Kidney epithelial cell (primary cell): ENCODE results near the gene VPS50. TPM values are rescaled to one million over a fixed set of nuclear protein-coding genes. Genes with fewer than 3 reads are reported as not detected.

Source experiments
- DNase-seq: peaks from one replicate; pipeline ENCODE4 v3.0.0-alpha.2; 2010; ENCODE audit warnings: low read depth
- H3K27me3 ChIP-seq: 2 replicates; pipeline ENCODE4 v1.6.0; 2011; ENCODE audit warnings: low read length; ENCODE audit not compliant: control insufficient read depth, insufficient read depth
- H3K36me3 ChIP-seq: 2 replicates; pipeline ENCODE4 v1.5.1; 2011; ENCODE audit warnings: low read length; ENCODE audit not compliant: control insufficient read depth, insufficient read depth
- H3K4me3 ChIP-seq: 2 replicates; pipeline ENCODE4 v1.5.1; 2011; ENCODE audit warnings: low read depth, mild to moderate bottlenecking, control low read depth, low read length
- CTCF ChIP-seq: IDR thresholded peaks from 2 replicates; pipeline ENCODE4 v1.5.1; 2011; ENCODE audit warnings: mild to moderate bottlenecking, moderate library complexity, low read length, control low read depth, inconsistent platforms; ENCODE audit not compliant: insufficient read depth, poor library complexity, severe bottlenecking
- total RNA-seq: library from RNA; depleted of rRNA; stranded (reverse); fragments of >200 nt; gene quantifications from 2 replicates; pipeline ENCODE4 v1.2.3, GENCODE V29; 2015

Gene VPS50
- total RNA-seq, 1 donor from 2014 or later = 18.3 TPM

GRCh38 chr7:93284908-93285307 is 52.7 kb downstream of the VPS50 start:
- no peaks in the 10 kb centered on the region for H3K27me3 ChIP-seq
- no peak overlapping the region for H3K4me3 ChIP-seq
- TF ChIP-seq CTCF = no peak
- no peaks in the 10 kb centered on the region for H3K36me3 ChIP-seq
- no peak for DNase-seq

DNA sequence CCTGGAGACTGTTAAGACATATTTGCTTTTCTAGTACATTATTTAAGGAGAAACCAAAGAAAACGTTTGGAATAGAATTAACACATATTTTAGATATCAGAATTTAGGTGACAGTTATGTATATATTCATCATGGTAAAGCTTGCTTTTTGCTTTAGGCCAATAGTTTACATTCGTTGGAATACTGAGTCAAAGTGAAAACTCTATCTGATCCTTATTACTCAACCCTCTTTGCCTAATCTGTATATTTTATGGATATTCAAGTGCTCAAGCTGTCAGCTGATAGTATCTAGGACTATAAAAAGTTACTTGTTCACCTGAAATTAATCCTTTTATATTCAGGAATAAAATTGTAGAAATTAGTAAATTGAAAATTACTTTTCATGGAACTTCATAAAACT is 61.1 kb downstream of the VPS50 start:
- H3K36me3 ChIP-seq = no peaks in the 10 kb centered on the region
- DNase-seq = no peak
- no peak overlapping the region for H3K4me3 ChIP-seq
- no peak for TF ChIP-seq CTCF
- no peaks in the 10 kb centered on the region for H3K27me3 ChIP-seq

GRCh38 chr7:93298206-93298605 is 66.0 kb downstream of the VPS50 start:
- Histone ChIP-seq H3K36me3 (no peaks in the 10 kb centered on the region), H3K27me3 (no peaks in the 10 kb centered on the region), H3K4me3 (no peak overlapping the region)
- no peak for TF ChIP-seq CTCF
- no peak for DNase-seq

GRCh38 chr7:93298671-93299070 is 66.5 kb downstream of the VPS50 start:
- no peak for DNase-seq
- H3K27me3 ChIP-seq = no peaks in the 10 kb centered on the region
- no peak overlapping the region for H3K4me3 ChIP-seq
- no peak for TF ChIP-seq CTCF
- H3K36me3 ChIP-seq = no peaks in the 10 kb centered on the region

DNA sequence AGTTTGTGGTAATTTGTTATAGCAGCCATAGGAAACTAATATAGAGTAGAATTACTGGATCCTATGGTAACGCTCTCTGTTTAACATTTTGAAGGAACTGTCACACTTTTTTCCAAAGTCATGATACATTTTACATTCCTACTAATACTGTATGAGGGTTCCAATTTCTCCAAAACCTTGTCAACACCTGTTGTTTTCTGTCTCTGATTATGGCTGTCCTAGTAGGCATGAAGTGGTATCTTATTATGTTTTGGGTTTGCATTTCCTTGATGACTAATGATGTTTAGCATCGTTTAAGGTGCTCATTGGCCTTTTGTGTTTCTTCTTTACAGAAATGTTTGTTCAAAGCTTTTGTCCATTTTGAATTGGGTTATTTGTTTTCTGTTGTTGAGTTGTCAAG is 69.6 kb downstream of the VPS50 start:
- no peaks in the 10 kb centered on the region for H3K27me3 ChIP-seq
- no peak for TF ChIP-seq CTCF
- H3K36me3 ChIP-seq = no peaks in the 10 kb centered on the region
- DNase-seq = no peak
- no peak overlapping the region for H3K4me3 ChIP-seq

DNA sequence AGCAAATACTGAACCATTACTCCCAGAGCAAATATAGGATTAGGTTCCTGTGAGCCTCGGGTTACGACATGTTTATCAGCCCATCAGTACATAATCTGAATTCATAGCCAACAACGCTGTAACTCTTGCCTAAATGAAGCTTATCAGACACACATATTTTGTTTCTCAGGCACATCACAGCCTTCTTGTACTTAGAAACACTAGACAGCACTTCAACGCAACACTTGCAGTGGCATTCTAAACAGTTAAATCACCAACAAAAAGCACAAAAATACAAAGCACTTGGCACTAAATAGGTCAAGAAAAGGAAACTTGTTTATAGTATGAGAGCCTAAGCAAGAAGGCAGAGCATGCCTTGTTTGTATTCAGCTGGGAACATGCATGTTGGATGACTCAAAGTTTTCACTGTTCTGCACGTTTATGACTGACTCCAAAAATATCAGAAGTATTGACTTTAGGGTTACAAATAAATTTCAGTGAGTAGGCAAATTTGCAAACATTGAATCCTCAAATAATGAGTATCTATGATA is 75.0 kb downstream of the VPS50 start:
- no peak for DNase-seq
- H3K36me3 ChIP-seq = no peaks in the 10 kb centered on the region
- TF ChIP-seq CTCF = no peak

More for the DNA sequence above, 75.0 kb downstream of the VPS50 start:
- H3K27me3 ChIP-seq = no peaks in the 10 kb centered on the region
- H3K4me3 ChIP-seq = no peak overlapping the region
